CD14-positive monocyte (primary cell): ENCODE data around the gene MICALL2. TPM values are rescaled to one million over a fixed set of nuclear protein-coding genes. Genes with fewer than 3 reads are reported as not detected.

Source experiments
- DNase-seq, 3 donors: peaks; one replicate each; pipeline ENCODE4 v3.0.0-alpha.2; 2011 to 2022
- H2AFZ ChIP-seq: 2 replicates; pipeline ENCODE4 v1.6.0; 2012; ENCODE audit warnings: mild to moderate bottlenecking, low read depth, low read length, inconsistent platforms; ENCODE audit not compliant: insufficient read depth, poor library complexity, severe bottlenecking
- H3K27ac ChIP-seq, 2 donors: 1 replicate in 1 of 2; 2 replicates in 1 of 2; pipeline ENCODE4 v1.5.1; 2012 to 2013; ENCODE audit warnings: low read length in 2 of 2, control low read depth in 1 of 2, inconsistent platforms in 1 of 2, low read depth in 1 of 2, mild to moderate bottlenecking in 1 of 2
- H3K27me3 ChIP-seq, 2 donors: one replicate each; pipeline versions ENCODE4 v1.6.0 to v1.6.1; 2011 to 2013; ENCODE audit warnings: low read length in 2 of 2; ENCODE audit not compliant: control insufficient read depth in 2 of 2, insufficient read depth in 2 of 2
- H3K36me3 ChIP-seq, 2 donors: replicated peaks in 1 of 2; 1 replicate in 1 of 2; 2 replicates in 1 of 2; pipeline versions ENCODE4 v1.5.1 to v1.6.1; 2012 to 2013; ENCODE audit warnings: low read length in 2 of 2, control low read depth in 1 of 2, inconsistent platforms in 1 of 2, mild to moderate bottlenecking in 1 of 2; ENCODE audit not compliant: insufficient read depth in 2 of 2, control insufficient read depth in 1 of 2
- H3K4me1 ChIP-seq, 2 donors: 1 replicate in 1 of 2; 2 replicates in 1 of 2; pipeline versions ENCODE4 v1.5.1 to v1.6.1; 2012 to 2013; ENCODE audit warnings: low read length in 2 of 2, control low read depth in 1 of 2, inconsistent platforms in 1 of 2, mild to moderate bottlenecking in 1 of 2, moderate library complexity in 1 of 2; ENCODE audit not compliant: insufficient read depth in 2 of 2, control insufficient read depth in 1 of 2
- H3K4me2 ChIP-seq: replicated peaks from 2 replicates; pipeline ENCODE3; 2012; ENCODE audit warnings: low read length, moderate library complexity, mild to moderate bottlenecking; ENCODE audit not compliant: poor library complexity, severe bottlenecking; ENCODE audit errors: extremely low read depth
- H3K4me3 ChIP-seq, 3 experiments: fragments of 200-600 bp in 1 of 3; sonication (generic) in 1 of 3; replicated peaks in 1 of 3; 1 replicate in 2 of 3; 2 replicates in 1 of 3; pipeline ENCODE4 v1.5.1; 2011 to 2013; ENCODE audit warnings: low read length in 3 of 3, mild to moderate bottlenecking in 3 of 3, control low read depth in 2 of 3, low read depth in 2 of 3, inconsistent platforms in 1 of 3, moderate library complexity in 1 of 3
- H3K79me2 ChIP-seq: 2 replicates; pipeline ENCODE4 v1.6.0; 2012; ENCODE audit warnings: mild to moderate bottlenecking, control low read depth, inconsistent platforms, low read length, moderate library complexity; ENCODE audit not compliant: insufficient read depth
- H3K9ac ChIP-seq: 2 replicates; pipeline ENCODE4 v1.6.0; 2017; ENCODE audit warnings: low read length, mild to moderate bottlenecking; ENCODE audit not compliant: insufficient read depth, poor library complexity, severe bottlenecking
- H3K9me3 ChIP-seq, 2 donors: replicated peaks in 1 of 2; 1 replicate in 1 of 2; 2 replicates in 1 of 2; pipeline versions ENCODE4 v1.5.1 to v1.6.1; 2012 to 2013; ENCODE audit warnings: low read length in 2 of 2, control low read depth in 1 of 2; ENCODE audit not compliant: control insufficient read depth in 1 of 2, insufficient read depth in 1 of 2
- H4K20me1 ChIP-seq: 2 replicates; pipeline ENCODE4 v1.6.0; 2012; ENCODE audit warnings: mild to moderate bottlenecking, low read length, control low read depth, moderate library complexity; ENCODE audit not compliant: insufficient read depth
- H3K27ac Mint-ChIP-seq, 7 donors: one replicate each; pipeline ENCODE4 v1.8.0; 2020; ENCODE audit warnings: mild to moderate bottlenecking in 7 of 7, mixed read lengths in 7 of 7, moderate library complexity in 6 of 7, inconsistent platforms in 2 of 7
- H3K27me3 Mint-ChIP-seq, 3 donors: one replicate each; pipeline ENCODE4 v1.8.0; 2021 to 2022; ENCODE audit warnings: low read depth in 3 of 3, mild to moderate bottlenecking in 3 of 3, mixed read lengths in 3 of 3, moderate library complexity in 3 of 3, inconsistent platforms in 1 of 3
- H3K36me3 Mint-ChIP-seq, 2 donors: one replicate each; pipeline ENCODE4 v1.8.0; 2020; ENCODE audit warnings: mixed read lengths in 2 of 2, inconsistent platforms in 1 of 2, mild to moderate bottlenecking in 1 of 2
- H3K4me1 Mint-ChIP-seq: one replicate; pipeline ENCODE4 v1.8.0; 2020; ENCODE audit warnings: mild to moderate bottlenecking, mixed read lengths
- H3K4me3 Mint-ChIP-seq, 2 donors: one replicate each; pipeline ENCODE4 v1.8.0; 2020; ENCODE audit warnings: mild to moderate bottlenecking in 2 of 2, mixed read lengths in 2 of 2, moderate library complexity in 1 of 2
- H3K9me3 Mint-ChIP-seq, 7 donors: one replicate each; pipeline ENCODE4 v1.8.0; 2020 to 2022; ENCODE audit warnings: mixed read lengths in 7 of 7, mild to moderate bottlenecking in 6 of 7, moderate library complexity in 6 of 7, inconsistent platforms in 2 of 7
- CTCF ChIP-seq: fragments of 200-600 bp; IDR thresholded peaks from one replicate; pipeline ENCODE4 v1.8.0; 2022; ENCODE audit warnings: antibody characterized with exemption, mild to moderate bottlenecking
- WGBS: methylation state at CpG from one replicate; pipeline ENCODE4 v1.1.5; 2013; ENCODE audit warnings: missing lambda C conversion rate; ENCODE audit not compliant: insufficient coverage; 5-methylcytosine and 5-hydroxymethylcytosine counted together
- intact Hi-C, 2 donors: fragments of 100-400 bp; cut with micrococcal nuclease; formaldehyde crosslinking; loops; one replicate each; pipeline versions ENCODE4 v1.15.0 to v1.15.1; 2023
- polyA plus RNA-seq, 3 donors: library from polyadenylated mRNA; depleted of rRNA in 1 of 3; unstranded in 2 of 3; stranded (reverse) in 1 of 3; fragments of 300-500 nt in 2 of 3; fragments of >200 nt in 1 of 3; fragmentation: Illumina TruSeq in 2 of 3; gene quantifications; 1 replicate in 2 of 3; 2 replicates in 1 of 3; pipeline ENCODE4 v1.2.3, GENCODE V29; 2012 to 2021

MICALL2 gene
- polyA plus RNA-seq, 3 donors: 0.14 to 7.2 (median 0.72) TPM

GRCh38 chr7:1419688-1420087 lies 39.6 kb downstream of the MICALL2 start:
- H3K9ac ChIP-seq: no peak overlapping the region
- H3K4me2 ChIP-seq: no peak overlapping the region
- H3K9me3 ChIP-seq: no peaks in the 10 kb centered on the region
- H3K4me3 ChIP-seq: no peak overlapping the region
- H3K9me3 Mint-ChIP-seq: peaks cover 0 to 6% (median 3%) of the 10 kb centered on the region in 7 donors
- peaks cover 20 to 32% (median 28%) of the 10 kb centered on the region in 3 donors for H3K27me3 Mint-ChIP-seq
- H3K79me2 ChIP-seq: no peaks in the 10 kb centered on the region
- H4K20me1 ChIP-seq: no peaks in the 10 kb centered on the region
- no peak for TF ChIP-seq CTCF
- no peak overlapping the region for H3K27ac ChIP-seq
- H3K36me3 ChIP-seq: no peaks in the 10 kb centered on the region
- H3K27ac Mint-ChIP-seq: no peak overlapping the region
- intact Hi-C loops: loop anchor here in 1 of 2 donors (5.0 to 10.0 kb wide), 2 partner anchors 48 to 195 kb away; no protein-coding TSS in a partner anchor
- H3K4me3 Mint-ChIP-seq: no peak overlapping the region
- H3K4me1 Mint-ChIP-seq: peaks cover 10% of the 10 kb centered on the region
- H3K4me1 ChIP-seq: peaks cover 0 to 3% of the 10 kb centered on the region in 2 donors
- no peak for DNase-seq
- WGBS: 93% methylated on average over 4 of the region's 7 CpGs
- H2AFZ ChIP-seq: no peak overlapping the region
- H3K27me3 ChIP-seq: peaks cover 0 to 7% of the 10 kb centered on the region in 2 donors
- H3K36me3 Mint-ChIP-seq: no peaks in the 10 kb centered on the region

- H3K27me3 ChIP-seq: peaks cover 0 to 7% of the 10 kb centered on the region in 2 donors
Observed at GRCh38 chr7:1419310-1419634, 40.0 kb downstream of the MICALL2 start.

More at GRCh38 chr7:1419310-1419634, 40.0 kb downstream of the MICALL2 start:
- H3K36me3 Mint-ChIP-seq: no peaks in the 10 kb centered on the region
- H3K9me3 Mint-ChIP-seq: peaks cover 0 to 6% (median 3%) of the 10 kb centered on the region in 7 donors
- intact Hi-C loops: loop anchor here in 1 of 2 donors (5.0 to 10.0 kb wide), 2 partner anchors 48 to 194 kb away; no protein-coding TSS in a partner anchor
- no peak for TF ChIP-seq CTCF
- Histone ChIP-seq H3K9ac (no peak overlapping the region), H3K9me3 (no peaks in the 10 kb centered on the region), H3K4me3 (no peak overlapping the region), H4K20me1 (no peaks in the 10 kb centered on the region), H3K4me2 (no peak overlapping the region), H3K79me2 (no peaks in the 10 kb centered on the region), H3K4me1 (peaks cover 0 to 3% of the 10 kb centered on the region in 2 donors), H3K27ac (no peak overlapping the region), H2AFZ (no peak overlapping the region), H3K36me3 (no peaks in the 10 kb centered on the region)
- WGBS: 93% methylated on average over 11 of the region's 11 CpGs
- no peak overlapping the region for H3K27ac Mint-ChIP-seq
- H3K4me3 Mint-ChIP-seq: no peak overlapping the region
- H3K4me1 Mint-ChIP-seq: peaks cover 10% of the 10 kb centered on the region
- no peak for DNase-seq
- H3K27me3 Mint-ChIP-seq: peaks cover 20 to 31% (median 26%) of the 10 kb centered on the region in 3 donors
